ENCODE results near the gene KCTD4. TPM values are rescaled to one million over a fixed set of nuclear protein-coding genes. Genes with fewer than 3 reads are reported as not detected.
A peak's percentile ranks its signal among the peaks of the same experiment; 100 is the strongest.

KCTD4 gene
- total RNA-seq, 1 donor from 2014 or later = not detected

DNA sequence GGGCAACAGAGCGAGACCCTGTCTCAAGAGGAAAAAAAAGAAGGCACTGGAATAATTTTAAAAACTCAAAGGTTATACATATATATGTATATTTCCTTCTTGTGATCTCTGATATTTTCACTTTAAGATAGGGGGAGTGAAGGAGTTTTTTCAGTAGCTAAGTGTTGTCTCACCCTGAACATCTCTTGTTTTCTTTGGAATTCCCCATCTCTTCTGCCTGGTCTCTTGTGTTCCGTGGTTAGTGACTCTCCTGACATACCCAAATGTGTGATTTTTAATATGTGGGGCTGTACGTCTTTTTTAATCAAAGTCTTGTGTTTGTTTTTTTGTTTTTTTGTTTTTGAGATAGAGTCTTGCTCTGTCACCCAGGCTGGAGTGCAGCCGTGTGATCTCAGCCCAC lies 15.3 kb upstream of the KCTD4 start:
- Histone ChIP-seq H3K27me3 (no peaks in the 10 kb centered on the region), H3K9me3 (no peaks in the 10 kb centered on the region), H3K4me1 (no peaks in the 10 kb centered on the region), H3K4me3 (no peak overlapping the region), H3K36me3 (no peaks in the 10 kb centered on the region), H3K27ac (no peak overlapping the region)
- TF ChIP-seq, protein P1, sequence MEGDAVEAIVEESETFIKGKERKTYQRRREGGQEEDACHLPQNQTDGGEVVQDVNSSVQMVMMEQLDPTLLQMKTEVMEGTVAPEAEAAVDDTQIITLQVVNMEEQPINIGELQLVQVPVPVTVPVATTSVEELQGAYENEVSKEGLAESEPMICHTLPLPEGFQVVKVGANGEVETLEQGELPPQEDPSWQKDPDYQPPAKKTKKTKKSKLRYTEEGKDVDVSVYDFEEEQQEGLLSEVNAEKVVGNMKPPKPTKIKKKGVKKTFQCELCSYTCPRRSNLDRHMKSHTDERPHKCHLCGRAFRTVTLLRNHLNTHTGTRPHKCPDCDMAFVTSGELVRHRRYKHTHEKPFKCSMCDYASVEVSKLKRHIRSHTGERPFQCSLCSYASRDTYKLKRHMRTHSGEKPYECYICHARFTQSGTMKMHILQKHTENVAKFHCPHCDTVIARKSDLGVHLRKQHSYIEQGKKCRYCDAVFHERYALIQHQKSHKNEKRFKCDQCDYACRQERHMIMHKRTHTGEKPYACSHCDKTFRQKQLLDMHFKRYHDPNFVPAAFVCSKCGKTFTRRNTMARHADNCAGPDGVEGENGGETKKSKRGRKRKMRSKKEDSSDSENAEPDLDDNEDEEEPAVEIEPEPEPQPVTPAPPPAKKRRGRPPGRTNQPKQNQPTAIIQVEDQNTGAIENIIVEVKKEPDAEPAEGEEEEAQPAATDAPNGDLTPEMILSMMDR (IDR thresholded peaks at IDR 0.05) = no peak
- DNase-seq (ENCODE audit: low spot score in 2 of 2) = no peak
- intact Hi-C loops (cut with DNase I) = no loop called here

DNA sequence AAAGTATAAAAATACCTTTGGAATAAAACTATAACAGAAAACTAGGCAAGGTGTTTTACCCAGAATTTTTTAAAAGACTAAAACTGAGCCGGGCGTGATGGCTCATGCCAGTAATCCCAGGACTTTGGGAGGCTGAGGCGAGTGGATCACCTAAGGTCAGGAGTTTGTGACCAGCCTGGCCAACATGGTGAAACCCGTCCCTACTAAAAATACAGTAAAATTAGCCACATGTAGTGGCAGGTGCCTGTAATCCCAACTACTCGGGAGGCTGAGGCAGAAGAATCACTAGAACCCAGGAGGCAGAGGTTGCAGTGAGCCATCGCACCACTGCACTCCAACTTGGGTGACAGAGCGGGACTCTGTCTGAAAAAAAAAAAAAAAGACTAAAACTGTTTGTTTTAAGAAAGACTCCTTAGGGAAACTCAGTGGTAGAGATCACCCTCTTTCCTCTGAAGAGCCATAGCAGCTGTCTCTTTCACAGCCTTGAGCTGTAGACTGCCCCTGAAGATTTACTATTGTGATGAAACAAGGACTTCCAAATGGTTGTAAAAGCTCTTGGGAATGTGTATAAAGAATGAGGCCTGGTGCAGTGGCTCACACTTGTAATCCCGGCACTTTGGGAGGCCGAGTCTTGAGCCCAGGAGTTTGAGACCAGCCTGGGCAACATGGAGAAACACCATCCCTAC lies 14.7 kb upstream of the KCTD4 start:
- Histone ChIP-seq H3K4me3 (no peak overlapping the region), H3K27ac (no peak overlapping the region)
- intact Hi-C loops (cut with DNase I) = no loop called here

DNA sequence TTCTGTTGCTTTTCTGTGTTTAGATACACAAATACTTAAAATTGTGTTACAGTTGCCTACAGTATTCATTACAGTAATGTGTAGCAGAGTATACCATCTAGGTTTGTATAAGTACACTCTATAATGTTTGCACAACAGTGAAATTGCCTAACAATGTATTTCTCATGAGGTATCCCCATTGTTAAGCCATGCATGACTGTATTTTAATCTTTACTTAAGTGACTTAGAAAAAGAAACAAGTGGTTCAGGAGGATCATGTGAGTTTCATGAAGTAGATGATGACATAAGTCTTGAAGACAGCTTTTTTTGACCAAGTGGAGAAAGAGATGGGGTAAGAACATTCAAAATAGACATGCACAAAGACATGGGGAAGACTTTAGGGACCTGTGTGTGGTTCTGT lies 8.4 kb upstream of the KCTD4 start:
- Histone ChIP-seq H3K4me1 (peaks cover 5 to 17% of the 10 kb centered on the region in 2 donors), H3K27me3 (no peaks in the 10 kb centered on the region), H3K27ac (no peak overlapping the region), H3K4me3 (no peak overlapping the region), H3K36me3 (no peaks in the 10 kb centered on the region), H3K9me3 (no peaks in the 10 kb centered on the region)
- intact Hi-C loops (cut with DNase I) = no loop called here
- TF ChIP-seq, protein P1 (IDR thresholded peaks at IDR 0.05) = no peak
- no peak for DNase-seq (ENCODE audit: low spot score in 2 of 2)

More for the DNA sequence above, 14.7 kb upstream of the KCTD4 start:
- Histone ChIP-seq H3K36me3 (no peaks in the 10 kb centered on the region), H3K9me3 (no peaks in the 10 kb centered on the region), H3K4me1 (no peaks in the 10 kb centered on the region), H3K27me3 (no peaks in the 10 kb centered on the region)
- DNase-seq (ENCODE audit: low spot score in 2 of 2) = no peak
- TF ChIP-seq, protein P1 (IDR thresholded peaks at IDR 0.05) = no peak

DNA sequence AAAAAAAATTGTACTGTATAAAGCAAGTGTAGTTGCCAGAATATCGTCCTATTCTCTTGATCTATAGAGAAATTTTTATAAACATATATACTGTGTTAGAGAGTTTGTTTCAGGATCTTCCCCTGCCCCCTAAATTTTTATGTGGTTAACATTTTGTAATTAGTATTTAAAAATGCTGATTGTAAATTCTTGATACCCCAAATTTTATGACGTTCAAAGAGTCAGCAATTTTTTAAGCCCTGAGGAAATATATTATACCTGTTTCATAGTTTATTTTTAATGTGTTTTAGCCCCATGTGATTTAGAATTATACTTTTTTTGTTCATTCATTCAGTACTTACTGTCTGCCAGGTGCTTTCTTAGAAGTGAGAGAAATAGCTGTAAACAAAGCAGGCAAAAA lies 7.3 kb upstream of the KCTD4 start:
- TF ChIP-seq, protein P1 (IDR thresholded peaks at IDR 0.05) = no peak
- intact Hi-C loops (cut with DNase I) = no loop called here
- DNase-seq (ENCODE audit: low spot score in 2 of 2) = no peak

DNA sequence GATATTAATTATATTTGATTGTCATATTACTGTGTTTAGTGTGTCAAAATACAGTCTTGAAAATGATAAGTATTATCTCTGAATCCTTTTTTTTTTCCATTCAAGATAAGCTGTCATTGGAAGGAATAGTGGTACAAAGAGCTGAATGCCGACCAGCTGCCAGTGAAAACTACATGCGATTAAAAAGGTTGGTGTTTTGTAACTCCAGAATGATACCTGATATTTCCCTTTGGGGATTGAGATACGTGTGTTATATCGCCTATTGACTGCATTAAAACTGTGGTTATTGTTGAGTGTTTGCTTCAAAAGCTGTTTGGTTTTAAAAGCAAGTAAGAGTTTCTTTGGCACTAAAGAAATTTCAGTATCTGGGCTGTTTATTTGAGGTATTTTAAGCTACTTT lies 6.5 kb upstream of the KCTD4 start:
- H3K27ac ChIP-seq = peak overlapping the region; percentile 71 to 79

More for the DNA sequence above, 7.3 kb upstream of the KCTD4 start:
- H3K27me3 ChIP-seq = no peaks in the 10 kb centered on the region
- H3K4me3 ChIP-seq = no peak overlapping the region
- no peaks in the 10 kb centered on the region for H3K36me3 ChIP-seq
- peaks cover 5 to 17% of the 10 kb centered on the region in 2 donors for H3K4me1 ChIP-seq
- no peaks in the 10 kb centered on the region for H3K9me3 ChIP-seq
- H3K27ac ChIP-seq = peak overlapping the region; percentile 71 to 79

More for the DNA sequence above, 6.5 kb upstream of the KCTD4 start:
- peak overlapping the region in 1 of 2 donors; percentile 18 for H3K4me3 ChIP-seq
- H3K36me3 ChIP-seq = no peaks in the 10 kb centered on the region
- DNase-seq (ENCODE audit: low spot score in 2 of 2) = no peak
- no peaks in the 10 kb centered on the region for H3K27me3 ChIP-seq
- TF ChIP-seq, protein P1 (IDR thresholded peaks at IDR 0.05) = no peak
- intact Hi-C loops (cut with DNase I) = no loop called here
- H3K9me3 ChIP-seq = no peaks in the 10 kb centered on the region
- H3K4me1 ChIP-seq = peaks cover 5 to 17% of the 10 kb centered on the region in 2 donors

Data from ascending aorta (tissue), 2 donors.